HEK293 (cell line): Measurements from ENCODE around the gene MAML2.

Experiments used
- BCL11A ChIP-seq: fragments of 450-650 bp; formaldehyde crosslinking; IDR thresholded peaks from 2 replicates; pipeline ENCODE4 v1.5.1; 2016; ENCODE audit warnings: low read depth, missing biosample characterization, missing genetic modification characterization
- YY1 ChIP-seq: fragments of 450-650 bp; formaldehyde crosslinking; IDR thresholded peaks from 2 replicates; pipeline ENCODE4 v1.5.1; 2018; ENCODE audit warnings: missing biosample characterization, missing genetic modification characterization
- ZBTB17 ChIP-seq: fragments of 450-650 bp; formaldehyde crosslinking; IDR thresholded peaks from 2 replicates; pipeline ENCODE4 v1.5.1; 2016; ENCODE audit warnings: missing biosample characterization, missing genetic modification characterization
- ZNF121 ChIP-seq: fragments of 450-650 bp; formaldehyde crosslinking; IDR thresholded peaks from 2 replicates; pipeline ENCODE4 v1.5.1; 2016; ENCODE audit warnings: missing biosample characterization, missing genetic modification characterization
- ZNF266 ChIP-seq: fragments of 450-650 bp; formaldehyde crosslinking; IDR thresholded peaks from 2 replicates; pipeline ENCODE4 v1.5.1; 2016; ENCODE audit warnings: missing biosample characterization, missing genetic modification characterization, low read depth
- ZNF521 ChIP-seq: fragments of 450-650 bp; formaldehyde crosslinking; IDR thresholded peaks from 2 replicates; pipeline ENCODE4 v1.5.1; 2017; ENCODE audit warnings: missing biosample characterization, mild to moderate bottlenecking, missing genetic modification characterization
- ZNF660 ChIP-seq: fragments of 450-650 bp; IDR thresholded peaks from 2 replicates; pipeline ENCODE4 v1.5.1; 2018; ENCODE audit warnings: missing biosample characterization, mild to moderate bottlenecking, missing genetic modification characterization
- ZNF777 ChIP-seq: fragments of 450-650 bp; formaldehyde crosslinking; IDR thresholded peaks from 2 replicates; pipeline ENCODE4 v1.5.1; 2017; ENCODE audit warnings: missing biosample characterization, missing genetic modification characterization, borderline replicate concordance
- TF ChIP-seq, protein P1 (sequence below): fragments of 450-650 bp; formaldehyde crosslinking; IDR thresholded peaks from 2 replicates; pipeline ENCODE4 v1.5.1; 2016; ENCODE audit warnings: missing biosample characterization, missing genetic modification characterization
- TF ChIP-seq, protein P2 (sequence below): fragments of 450-650 bp; formaldehyde crosslinking; IDR thresholded peaks from 2 replicates; pipeline ENCODE4 v1.5.1; 2016; ENCODE audit warnings: missing biosample characterization, missing genetic modification characterization
- TF ChIP-seq, protein P3 (sequence below): fragments of 450-650 bp; IDR thresholded peaks from 2 replicates; pipeline ENCODE4 v1.5.1; 2018; ENCODE audit warnings: missing biosample characterization, missing genetic modification characterization
- TF ChIP-seq, protein P4 (sequence below): fragments of 450-650 bp; formaldehyde crosslinking; IDR thresholded peaks from 2 replicates; pipeline ENCODE4 v1.5.1; 2016; ENCODE audit warnings: missing biosample characterization, missing genetic modification characterization
- TF ChIP-seq, protein P5 (sequence below): fragments of 450-650 bp; formaldehyde crosslinking; IDR thresholded peaks from 2 replicates; pipeline ENCODE4 v1.5.1; 2017; ENCODE audit warnings: missing biosample characterization, missing genetic modification characterization

DNA sequence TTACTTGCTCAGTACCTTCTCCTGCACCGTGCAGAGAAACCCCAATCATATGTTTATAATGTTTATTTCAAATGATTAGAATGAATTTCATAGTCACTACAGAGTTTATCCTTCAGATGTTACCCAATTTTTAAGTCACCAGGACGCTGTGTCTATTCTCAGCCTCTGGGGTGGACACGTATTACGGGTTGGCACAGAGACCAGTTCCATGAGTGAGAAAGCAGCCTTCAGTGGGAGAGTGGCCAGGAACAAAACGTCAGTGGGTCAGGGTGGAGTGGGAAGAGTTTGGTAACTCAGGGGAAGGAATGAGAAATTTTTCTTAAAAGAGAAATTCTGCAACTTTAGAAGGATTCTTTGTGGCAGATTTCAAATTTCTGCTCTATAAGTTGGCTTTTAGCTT, 342.0 kb downstream of the MAML2 start:
- TF ChIP-seq, protein P1, sequence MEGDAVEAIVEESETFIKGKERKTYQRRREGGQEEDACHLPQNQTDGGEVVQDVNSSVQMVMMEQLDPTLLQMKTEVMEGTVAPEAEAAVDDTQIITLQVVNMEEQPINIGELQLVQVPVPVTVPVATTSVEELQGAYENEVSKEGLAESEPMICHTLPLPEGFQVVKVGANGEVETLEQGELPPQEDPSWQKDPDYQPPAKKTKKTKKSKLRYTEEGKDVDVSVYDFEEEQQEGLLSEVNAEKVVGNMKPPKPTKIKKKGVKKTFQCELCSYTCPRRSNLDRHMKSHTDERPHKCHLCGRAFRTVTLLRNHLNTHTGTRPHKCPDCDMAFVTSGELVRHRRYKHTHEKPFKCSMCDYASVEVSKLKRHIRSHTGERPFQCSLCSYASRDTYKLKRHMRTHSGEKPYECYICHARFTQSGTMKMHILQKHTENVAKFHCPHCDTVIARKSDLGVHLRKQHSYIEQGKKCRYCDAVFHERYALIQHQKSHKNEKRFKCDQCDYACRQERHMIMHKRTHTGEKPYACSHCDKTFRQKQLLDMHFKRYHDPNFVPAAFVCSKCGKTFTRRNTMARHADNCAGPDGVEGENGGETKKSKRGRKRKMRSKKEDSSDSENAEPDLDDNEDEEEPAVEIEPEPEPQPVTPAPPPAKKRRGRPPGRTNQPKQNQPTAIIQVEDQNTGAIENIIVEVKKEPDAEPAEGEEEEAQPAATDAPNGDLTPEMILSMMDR (tag by site-specific recombination), result no peak
- no peak for TF ChIP-seq ZNF121 (tag by site-specific recombination)
- TF ChIP-seq ZBTB17 (tag by site-specific recombination), result no peak
- TF ChIP-seq, protein P2, sequence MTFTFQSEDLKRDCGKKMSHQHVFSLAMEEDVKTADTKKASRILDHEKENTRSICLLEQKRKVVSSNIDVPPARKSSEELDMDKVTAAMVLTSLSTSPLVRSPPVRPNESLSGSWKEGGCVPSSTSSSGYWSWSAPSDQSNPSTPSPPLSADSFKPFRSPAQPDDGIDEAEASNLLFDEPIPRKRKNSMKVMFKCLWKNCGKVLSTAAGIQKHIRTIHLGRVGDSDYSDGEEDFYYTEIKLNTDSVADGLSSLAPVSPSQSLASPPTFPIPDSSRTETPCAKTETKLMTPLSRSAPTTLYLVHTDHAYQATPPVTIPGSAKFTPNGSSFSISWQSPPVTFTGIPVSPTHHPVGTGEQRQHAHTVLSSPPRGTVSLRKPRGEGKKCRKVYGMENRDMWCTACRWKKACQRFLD (tag by site-specific recombination), result no peak
- TF ChIP-seq, protein P3, sequence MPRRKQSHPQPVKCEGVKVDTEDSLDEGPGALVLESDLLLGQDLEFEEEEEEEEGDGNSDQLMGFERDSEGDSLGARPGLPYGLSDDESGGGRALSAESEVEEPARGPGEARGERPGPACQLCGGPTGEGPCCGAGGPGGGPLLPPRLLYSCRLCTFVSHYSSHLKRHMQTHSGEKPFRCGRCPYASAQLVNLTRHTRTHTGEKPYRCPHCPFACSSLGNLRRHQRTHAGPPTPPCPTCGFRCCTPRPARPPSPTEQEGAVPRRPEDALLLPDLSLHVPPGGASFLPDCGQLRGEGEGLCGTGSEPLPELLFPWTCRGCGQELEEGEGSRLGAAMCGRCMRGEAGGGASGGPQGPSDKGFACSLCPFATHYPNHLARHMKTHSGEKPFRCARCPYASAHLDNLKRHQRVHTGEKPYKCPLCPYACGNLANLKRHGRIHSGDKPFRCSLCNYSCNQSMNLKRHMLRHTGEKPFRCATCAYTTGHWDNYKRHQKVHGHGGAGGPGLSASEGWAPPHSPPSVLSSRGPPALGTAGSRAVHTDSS (tag by site-specific recombination), result no peak
- TF ChIP-seq, protein P4, sequence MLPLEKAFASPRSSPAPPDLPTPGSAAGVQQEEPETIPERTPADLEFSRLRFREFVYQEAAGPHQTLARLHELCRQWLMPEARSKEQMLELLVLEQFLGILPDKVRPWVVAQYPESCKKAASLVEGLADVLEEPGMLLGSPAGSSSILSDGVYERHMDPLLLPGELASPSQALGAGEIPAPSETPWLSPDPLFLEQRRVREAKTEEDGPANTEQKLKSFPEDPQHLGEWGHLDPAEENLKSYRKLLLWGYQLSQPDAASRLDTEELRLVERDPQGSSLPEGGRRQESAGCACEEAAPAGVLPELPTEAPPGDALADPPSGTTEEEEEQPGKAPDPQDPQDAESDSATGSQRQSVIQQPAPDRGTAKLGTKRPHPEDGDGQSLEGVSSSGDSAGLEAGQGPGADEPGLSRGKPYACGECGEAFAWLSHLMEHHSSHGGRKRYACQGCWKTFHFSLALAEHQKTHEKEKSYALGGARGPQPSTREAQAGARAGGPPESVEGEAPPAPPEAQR (tag by site-specific recombination), result no peak
- no peak for TF ChIP-seq ZNF777
- TF ChIP-seq, protein P5, sequence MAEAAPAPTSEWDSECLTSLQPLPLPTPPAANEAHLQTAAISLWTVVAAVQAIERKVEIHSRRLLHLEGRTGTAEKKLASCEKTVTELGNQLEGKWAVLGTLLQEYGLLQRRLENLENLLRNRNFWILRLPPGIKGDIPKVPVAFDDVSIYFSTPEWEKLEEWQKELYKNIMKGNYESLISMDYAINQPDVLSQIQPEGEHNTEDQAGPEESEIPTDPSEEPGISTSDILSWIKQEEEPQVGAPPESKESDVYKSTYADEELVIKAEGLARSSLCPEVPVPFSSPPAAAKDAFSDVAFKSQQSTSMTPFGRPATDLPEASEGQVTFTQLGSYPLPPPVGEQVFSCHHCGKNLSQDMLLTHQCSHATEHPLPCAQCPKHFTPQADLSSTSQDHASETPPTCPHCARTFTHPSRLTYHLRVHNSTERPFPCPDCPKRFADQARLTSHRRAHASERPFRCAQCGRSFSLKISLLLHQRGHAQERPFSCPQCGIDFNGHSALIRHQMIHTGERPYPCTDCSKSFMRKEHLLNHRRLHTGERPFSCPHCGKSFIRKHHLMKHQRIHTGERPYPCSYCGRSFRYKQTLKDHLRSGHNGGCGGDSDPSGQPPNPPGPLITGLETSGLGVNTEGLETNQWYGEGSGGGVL (tag by site-specific recombination), result no peak
- no peak for TF ChIP-seq ZNF660
- no peak for TF ChIP-seq ZNF521 (tag by site-specific recombination)
- no peak for TF ChIP-seq ZNF266
- no peak for TF ChIP-seq BCL11A (tag by site-specific recombination)
- TF ChIP-seq YY1 (tag by site-specific recombination), result no peak
